Raji (cell line): ENCODE results near the gene NOTCH4.

Experiments
- POLR2A ChIP-seq: IDR thresholded peaks from 2 replicates; pipeline ENCODE4 v1.6.1; 2011; ENCODE audit warnings: low read depth, low read length, control low read depth; ENCODE audit not compliant: insufficient read depth

Gene NOTCH4

GRCh38 chr6:32164295-32164694, 59.6 kb downstream of the NOTCH4 start, which contains the start of gene EGFL8:
Gene EGFL8 (plus strand): TSS chr6:32164595. CDS start chr6:32166166, 1,571 bp downstream.
- no peak for TF ChIP-seq POLR2A

- TF ChIP-seq POLR2A = no peak
Observed at GRCh38 chr6:32163559-32164258, 60.2 kb downstream of the NOTCH4 start.

GRCh38 chr6:32158052-32158451, 65.8 kb downstream of the NOTCH4 start:
- TF ChIP-seq POLR2A = no peak

GRCh38 chr6:32156891-32157290, 67.0 kb downstream of the NOTCH4 start:
- TF ChIP-seq POLR2A = no peak

GRCh38 chr6:32154514-32155161, 69.2 kb downstream of the NOTCH4 start:
- TF ChIP-seq POLR2A = peak; percentile 42; the same call in 1 of the 2 replicates

GRCh38 chr6:32153564-32154513, 70.0 kb downstream of the NOTCH4 start, which contains the start of gene PPT2:
Gene PPT2 (plus strand): TSS chr6:32154141. CDS start chr6:32154595, 454 bp downstream.
- TF ChIP-seq POLR2A = no peak

- TF ChIP-seq POLR2A = no peak
Observed at GRCh38 chr6:32152769-32153563, 70.9 kb downstream of the NOTCH4 start.

GRCh38 chr6:32151863-32152768, 71.8 kb downstream of the NOTCH4 start, which contains the start of gene PRRT1:
Gene PRRT1 (minus strand): TSS chr6:32151939. CDS start chr6:32151827, 112 bp downstream.
- no peak for TF ChIP-seq POLR2A

- no peak for TF ChIP-seq POLR2A
Observed at GRCh38 chr6:32151181-32151862, 72.5 kb downstream of the NOTCH4 start.

GRCh38 chr6:32149932-32150870, 73.7 kb downstream of the NOTCH4 start:
- no peak for TF ChIP-seq POLR2A

- TF ChIP-seq POLR2A = no peak
Observed at GRCh38 chr6:32149092-32149755, 74.6 kb downstream of the NOTCH4 start.
